Limb (tissue), 2 donors: ENCODE data around the gene STK33.
A peak's percentile ranks its signal among the peaks of the same experiment; 100 is the strongest.

Experiments used
- DNase-seq, 2 donors: peaks; one replicate each; pipeline ENCODE4 v3.0.0-alpha.2; 2016; ENCODE audit errors: extremely low spot score in 2 of 2

STK33 gene

DNA sequence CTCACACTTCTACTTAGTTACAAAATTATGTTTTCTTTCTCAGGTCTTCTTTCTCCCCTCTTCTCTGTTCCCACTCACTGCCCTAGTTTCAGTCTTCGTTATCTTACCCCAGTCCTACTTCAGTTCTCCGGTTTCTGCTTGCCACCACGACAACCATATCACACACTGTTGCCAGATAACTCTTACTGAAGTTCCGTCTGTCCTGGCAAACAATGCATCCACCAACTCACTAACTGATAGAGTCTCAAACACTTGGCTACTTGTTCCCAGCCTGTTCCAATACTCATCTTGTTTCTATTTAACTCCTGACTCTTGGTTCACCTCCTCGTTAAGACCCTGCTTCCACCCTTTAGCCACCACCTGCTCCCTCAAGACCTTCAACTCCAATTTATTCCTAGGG is 164.5 kb downstream of the STK33 start:
- no peak for DNase-seq

DNA sequence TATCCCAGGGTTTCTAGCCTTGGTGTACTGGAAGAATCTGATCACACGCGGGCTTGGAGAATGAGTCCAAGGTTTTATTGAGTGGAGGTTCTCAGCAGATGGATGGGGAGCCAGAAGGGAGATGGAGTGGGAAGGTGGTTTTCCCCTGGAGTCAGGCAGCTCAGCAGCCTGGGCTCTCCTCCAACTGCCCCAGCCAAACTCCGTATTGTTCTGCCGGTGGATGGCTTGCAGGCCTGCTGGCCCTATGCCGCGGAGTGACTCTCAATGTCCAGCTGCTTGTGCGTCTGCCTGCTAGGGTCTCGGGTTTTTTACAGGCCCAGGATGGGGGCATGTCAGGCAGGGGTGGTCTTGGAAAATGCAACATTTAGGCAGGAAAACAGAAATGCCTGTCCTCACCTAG is 168.0 kb downstream of the STK33 start:
- DNase-seq = no peak

DNA sequence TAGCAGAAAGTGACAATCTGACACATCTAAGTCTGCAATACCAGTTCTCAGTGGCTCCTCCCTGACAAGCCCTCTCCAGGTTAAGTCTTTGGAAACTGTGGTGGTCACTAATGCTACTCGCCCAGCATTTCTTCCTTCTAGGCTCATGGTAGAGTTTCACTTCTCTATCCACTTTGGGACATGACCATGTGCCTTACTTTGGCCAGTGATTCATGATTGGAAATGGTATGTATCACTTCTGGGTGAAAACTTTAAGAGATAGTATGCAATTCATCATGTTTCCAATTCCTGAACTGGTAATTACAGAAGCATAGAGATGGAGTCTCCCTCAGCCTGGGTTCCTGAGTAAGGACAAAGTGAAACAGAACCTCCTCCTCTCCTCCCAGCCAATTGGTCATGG is 178.8 kb downstream of the STK33 start:
- no peak for DNase-seq

DNA sequence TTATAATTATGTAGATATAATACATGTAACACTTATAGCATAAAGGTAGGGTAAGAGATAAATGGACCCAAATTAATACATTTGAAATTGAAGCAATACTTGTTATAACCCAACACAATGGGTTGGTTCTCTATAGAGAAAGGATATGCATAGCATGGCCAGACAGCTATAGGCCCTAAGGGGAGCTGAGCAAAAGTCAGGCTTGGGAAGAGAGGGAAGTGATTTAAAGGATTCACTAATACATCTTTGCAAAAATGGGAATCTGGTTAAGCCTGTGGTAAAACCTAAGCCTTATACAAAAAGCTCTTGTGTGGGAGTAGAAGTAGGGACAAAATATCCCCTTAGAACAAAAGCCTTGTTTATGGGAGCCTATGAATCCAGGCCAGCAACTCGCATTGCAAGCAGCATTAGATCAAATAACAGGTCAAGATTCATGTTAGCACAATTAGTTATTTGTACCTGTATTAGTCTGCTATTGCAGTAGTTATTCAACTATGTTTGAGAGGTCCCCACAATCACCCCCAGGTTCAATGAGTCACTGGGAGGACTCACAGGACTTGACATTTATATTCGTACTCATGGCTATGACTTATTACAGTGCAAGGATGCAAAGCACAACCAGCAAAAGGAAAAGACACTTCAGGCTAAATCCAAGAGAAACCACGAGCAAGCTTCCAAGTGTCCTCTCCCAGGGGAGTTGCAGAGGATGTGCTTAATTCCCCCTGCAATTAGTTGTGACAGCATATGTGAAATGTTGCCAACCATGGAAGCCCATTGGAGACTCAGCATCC is 185.7 kb downstream of the STK33 start:
- DNase-seq = no peak

DNA sequence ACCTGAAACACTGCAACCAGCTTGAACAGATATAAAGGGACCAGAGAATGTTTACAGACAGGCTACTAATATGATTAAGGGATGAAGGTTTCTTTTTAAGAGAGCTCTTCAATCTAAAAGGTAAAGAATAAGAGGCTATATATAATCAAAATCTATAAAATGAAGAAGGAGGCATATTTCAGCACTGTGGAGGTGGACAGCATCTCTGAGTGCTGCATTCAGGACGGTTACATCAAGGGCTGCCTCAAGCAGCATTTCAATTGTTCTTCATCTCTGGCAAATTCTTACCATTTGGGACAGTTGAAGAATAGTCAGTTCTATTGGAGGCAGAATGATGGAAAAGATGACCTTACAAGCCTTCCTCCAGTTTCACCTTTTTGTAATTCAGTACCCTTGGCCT is 190.7 kb downstream of the STK33 start:
- no peak for DNase-seq

DNA sequence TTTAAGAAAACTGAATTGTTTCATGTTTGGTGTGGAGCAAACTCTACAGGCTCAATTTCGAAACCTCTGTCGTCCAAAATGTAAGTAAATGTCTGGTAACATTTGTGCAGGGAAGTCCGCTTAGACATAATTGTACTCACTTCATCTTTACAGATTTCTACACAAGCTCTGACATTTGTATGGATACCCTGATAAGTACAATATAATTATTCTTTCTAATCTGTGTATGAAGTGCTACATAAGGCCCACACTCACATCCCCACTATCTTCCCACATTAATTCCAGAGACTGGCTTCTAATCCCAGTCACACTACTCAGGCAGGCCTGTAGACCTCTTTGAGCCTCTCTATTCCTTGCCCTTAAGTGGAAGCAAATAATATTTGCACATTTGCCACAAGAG is 201.1 kb downstream of the STK33 start:
- DNase-seq = no peak

DNA sequence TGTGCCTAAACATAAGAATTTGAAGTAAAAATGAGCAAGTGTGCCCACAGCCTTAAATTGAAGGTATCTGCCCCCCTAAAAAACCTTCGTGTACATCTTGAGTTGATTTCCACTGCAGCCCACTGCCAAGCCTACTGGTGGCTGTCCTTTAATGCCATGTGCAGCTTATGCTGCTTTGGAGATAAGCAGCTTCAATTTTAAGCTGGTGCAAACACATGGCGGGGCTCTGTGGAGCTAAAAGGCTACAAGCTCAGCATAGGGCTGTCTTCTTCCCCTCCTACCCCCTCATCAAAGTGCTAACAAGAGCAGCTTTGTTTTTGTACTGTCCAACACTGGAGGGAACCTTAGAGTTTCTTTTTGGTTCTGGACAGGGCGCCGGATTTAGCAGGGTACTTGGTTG is 201.9 kb downstream of the STK33 start:
- DNase-seq = no peak

DNA sequence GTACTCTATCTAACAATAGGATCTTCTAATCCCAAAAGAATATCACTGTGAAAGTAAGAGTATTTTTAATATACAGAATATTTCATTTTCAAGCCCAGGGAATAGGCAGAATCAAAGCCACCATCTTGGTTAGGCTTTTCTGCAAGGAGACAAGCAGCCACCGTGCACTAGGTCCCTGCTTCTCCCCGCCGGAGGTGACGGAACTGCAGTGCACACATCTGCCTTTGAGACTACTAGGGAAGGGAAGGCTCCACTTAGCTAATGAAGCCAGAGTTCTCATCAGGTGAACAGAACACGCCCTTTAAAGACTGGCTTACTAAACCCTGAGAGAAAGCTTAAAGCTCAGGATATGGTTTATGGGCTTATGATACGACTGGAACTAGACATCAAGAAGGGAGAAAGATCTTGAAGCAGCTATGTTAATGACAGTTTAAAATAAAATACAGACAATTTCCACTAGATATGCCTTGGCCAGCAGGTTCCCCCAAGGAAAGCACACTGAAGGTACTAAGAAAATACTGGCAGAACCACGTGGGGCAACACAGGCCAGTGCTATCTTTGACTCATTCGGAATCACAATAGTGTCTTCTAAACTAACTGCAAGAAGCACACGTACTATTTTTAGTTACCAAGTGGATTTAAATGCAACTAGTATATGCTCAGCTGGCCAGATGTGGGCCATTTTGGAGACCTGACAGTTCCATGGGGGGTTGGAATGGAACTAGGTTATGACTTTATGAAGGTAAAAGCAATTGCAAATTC is 203.0 kb downstream of the STK33 start:
- no peak for DNase-seq

DNA sequence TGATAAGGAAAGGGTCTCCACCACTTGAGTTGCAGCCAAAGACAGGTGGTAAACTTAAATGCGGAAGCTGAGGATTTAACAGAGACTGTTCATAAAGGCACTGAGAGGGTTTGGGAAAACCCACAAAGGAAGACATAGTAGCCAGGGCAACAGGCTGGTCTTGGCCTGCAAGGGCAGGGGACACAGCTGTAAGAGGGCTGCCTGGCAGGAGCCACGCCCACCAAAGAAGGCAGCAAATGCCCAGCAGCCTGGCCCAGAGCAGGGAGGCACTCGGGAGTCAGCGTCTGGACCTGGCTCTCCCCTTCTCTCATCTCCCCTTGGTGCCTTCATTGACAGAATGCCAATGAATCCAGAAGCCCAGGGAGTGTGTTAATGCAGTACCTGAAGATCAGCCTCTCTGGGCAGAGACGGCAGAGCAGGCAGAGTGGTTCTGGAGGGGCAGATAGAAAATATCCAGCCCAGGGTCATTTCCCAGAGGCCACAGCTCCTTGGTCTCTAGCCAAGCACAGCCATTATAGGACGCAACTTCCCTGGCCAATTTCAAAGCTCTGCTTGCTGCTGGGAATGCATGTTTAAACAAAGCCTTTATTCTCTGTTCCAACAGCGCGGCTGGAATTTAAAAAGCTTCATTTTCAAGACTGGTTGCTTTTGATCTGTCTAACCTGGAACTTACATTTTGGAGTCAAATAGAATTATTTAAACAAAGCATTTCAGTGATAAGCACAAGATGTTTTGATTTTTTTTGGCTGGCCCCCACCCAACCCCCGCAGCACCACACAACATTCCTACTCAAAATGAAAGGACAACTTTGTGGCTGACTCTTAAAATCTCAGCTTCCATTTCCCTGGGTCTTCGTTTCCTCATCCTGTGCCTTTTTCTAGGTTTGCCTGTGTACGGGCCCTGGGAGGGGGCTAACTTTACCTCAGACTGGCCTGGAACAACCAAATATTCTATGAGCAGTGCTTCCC is 204.7 kb downstream of the STK33 start:
- DNase-seq = peak; percentile 36 to 53

DNA sequence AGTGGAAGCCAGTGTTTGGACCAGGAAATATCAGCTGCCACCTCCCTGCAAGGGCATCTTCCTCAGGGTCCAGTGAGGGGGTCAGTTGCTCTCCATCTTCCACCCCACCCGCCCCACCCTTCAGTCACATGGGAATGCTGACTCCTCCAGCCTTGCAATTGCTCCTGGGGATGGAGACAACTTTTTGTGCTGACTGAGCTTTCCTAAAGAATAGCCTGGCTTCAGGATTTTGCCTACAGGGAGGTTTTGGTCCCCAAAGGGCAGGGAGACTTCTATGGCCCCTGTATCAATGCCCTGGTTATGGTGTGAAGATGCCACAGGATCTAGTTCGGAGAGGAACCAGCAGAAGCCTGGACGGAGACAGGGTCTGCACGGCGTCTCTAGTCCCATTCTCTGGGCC is 206.3 kb downstream of the STK33 start:
- DNase-seq = no peak

DNA sequence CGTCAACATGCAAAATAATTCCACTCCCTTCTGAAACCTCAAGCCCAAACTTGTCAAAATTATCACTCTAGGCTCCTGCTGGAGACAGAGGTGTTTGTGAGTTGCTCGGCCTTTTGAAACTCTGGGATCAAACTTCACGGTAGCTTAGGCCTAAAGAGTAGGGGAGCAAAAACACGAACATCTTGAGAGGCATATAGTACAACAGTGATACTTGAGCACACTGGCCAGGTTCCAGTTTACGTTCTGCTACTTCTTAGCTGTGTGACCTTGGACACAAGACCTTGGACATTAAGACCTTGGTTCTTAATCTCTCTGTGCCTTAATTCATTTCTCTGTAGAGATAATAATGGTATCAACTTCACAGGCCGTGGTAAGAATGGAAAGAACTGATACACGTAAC is 206.9 kb downstream of the STK33 start:
- DNase-seq = no peak

DNA sequence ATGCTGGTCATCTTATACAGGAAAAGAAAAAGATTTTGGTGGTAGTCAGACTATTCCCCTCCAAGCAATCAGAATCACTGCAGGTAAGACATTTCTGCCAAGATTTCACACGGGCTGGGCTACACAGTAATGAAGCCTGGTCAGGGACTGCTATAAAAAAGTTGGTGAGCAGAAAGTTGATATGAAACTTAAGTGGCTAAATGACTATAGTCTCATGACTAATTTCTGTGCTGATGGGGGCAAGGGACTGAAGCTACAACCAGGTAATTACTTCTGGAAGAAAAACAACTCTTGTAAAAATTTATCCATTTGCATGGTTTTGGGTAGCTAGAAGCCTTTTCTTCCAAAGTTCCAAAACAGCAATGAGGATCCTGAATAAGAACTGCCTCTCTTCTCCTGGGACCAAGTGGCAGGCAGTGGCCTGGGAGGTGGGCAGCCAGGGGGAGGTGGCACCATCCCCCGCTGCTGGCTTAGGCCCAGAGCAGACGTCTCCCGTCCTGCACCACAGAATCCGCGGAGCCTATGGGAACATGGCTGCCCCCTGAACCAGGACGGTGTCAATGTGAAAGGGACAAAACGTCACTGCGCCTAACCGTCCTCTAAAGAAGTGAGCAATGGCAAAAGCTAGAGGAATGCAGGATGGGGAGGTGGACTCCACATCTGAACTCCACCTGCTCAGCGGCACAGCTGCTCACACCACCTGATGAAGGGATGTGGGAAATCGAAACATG is 207.7 kb downstream of the STK33 start:
- no peak for DNase-seq

DNA sequence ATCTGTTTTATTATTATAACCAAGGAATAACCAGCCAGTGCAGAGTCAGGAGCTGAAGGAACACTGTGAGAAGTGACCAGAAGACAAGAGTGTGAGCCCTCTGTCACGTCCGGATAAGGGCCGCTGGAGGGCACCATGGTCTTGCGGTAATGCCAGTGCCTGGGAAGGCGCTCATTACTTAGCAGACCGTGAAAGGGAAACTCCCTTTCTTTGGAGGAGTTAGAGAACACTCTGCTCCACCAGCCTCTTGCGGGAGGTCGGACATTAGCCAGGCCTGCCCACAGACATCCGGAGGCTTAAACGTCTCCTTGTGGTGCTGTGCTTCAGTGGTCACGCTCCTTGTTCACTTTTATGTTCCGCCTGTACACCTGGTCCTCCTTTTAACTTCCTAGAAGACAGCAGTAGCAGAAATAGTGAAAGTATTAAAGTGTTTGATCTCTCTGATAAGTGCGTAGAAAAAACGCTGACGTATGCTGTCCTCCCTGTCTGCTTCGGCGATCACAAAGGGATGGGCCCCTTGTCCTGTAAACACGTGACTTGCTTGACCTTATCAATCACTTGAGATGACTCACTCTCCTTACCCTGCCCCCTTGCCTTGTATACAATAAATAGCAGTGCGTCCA is 209.7 kb downstream of the STK33 start:
- DNase-seq = no peak

DNA sequence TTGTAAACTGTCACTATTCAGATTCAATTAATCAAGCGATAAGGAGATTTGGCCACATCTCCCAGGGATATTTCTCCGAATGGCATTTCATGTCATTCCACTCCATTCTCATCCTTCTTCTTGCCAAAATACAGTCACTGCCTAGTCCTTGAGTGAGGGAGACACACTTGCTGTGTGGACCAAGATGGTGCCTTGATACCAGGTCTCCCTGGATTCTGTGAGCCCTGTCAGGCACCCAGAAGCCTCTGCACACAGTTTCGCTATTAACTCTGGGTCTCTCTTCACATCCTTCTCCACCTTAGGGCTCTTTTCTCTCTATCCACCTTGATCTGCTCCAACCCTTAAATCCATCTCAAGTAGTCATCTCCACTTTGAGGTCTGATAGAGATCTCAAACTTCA is 210.4 kb downstream of the STK33 start:
- no peak for DNase-seq

DNA sequence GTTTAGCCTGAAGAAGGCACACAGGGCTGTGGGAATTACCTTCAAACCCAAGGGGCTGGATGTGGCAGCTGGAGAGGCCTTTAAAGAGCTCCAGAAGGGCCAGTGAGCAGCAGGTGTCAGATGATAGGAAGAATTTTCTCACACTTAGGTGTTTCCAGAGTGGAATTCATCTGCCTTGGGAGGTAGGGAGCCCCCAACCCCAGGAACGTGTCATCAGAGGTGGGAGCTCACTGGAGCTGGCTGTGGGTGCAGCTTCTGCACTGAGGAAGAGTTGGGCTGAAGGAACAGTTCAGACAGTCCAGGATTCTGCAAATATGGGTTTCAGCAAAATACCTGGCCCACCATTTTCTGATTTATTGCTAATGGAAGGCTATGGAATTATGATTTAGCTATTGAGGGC is 210.8 kb downstream of the STK33 start:
- DNase-seq = peak in 1 of 2 donors; percentile 11

DNA sequence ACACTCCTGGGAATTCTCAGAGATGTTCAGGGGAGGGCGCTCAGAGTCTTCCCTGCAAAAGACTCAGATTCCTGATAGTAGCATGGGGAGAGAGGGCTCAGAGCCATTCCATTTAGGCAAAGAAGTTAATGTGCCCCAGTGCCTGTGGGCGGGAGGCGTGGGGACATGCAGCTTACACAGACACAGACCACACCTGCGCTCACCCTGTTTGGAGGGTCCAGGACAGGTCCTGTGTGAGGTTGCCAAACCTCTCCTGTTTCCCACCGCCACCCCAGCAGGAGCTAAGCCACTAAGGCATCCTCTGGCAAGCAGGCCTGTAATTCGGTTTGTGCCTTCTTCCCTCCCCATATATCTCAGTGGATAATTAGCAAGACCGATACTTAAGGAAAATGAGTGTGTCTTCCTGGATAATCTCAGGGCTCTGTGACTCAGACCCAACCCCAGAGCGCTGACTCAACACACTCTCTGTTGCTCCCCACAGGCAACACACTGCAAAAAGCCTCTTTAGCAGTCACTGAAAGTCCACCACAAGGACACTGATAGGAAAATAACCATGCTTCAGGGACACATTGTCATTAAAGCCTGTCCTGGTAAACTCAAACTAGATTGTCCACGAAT is 211.5 kb downstream of the STK33 start:
- peak in 1 of 2 donors; percentile 12 for DNase-seq

DNA sequence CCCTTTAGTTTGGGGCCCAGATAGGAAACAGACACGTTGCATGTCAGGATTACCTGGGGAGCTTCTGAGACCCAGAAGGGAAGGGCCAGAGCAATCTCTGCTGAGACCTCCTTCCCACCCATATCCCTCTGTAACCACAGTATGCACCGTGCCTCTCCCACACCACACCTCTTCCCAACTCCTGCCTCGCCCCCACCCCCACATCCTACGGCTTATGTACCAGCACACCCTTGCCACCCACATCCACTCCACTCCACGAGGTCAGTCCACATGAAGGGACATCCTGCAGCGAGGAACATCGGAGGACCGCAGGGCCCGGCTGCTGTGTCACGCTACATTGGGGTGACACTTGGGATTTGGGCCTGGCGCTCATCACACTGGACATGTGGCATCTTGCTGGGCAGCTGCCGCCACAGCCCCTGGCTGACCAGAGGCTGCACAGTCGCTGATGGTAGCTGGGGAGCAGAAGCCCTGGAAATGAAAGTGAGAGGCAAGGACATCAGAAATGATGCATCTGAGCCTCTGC is 212.1 kb downstream of the STK33 start:
- peak in 1 of 2 donors; percentile 12 for DNase-seq

DNA sequence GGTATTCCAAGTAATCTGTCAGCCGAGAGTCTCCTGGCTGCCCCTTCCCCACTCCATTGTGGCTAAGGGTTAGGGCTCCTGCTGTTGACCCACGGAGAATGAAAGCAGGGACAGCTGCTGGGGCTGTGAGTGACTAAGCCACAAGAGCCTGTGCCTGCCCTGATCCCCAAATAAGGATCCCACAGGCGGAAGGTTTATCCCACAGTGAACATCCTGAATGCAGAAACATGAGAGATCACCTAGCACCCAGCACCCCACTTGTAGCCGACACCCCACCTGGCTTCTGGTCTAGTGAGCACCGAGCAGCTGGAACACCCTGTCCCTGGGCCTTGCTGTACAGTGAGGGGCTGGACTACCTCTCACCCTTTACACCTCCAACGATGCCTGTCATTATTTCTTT is 212.7 kb downstream of the STK33 start:
- peak in 1 of 2 donors; percentile 11 for DNase-seq

DNA sequence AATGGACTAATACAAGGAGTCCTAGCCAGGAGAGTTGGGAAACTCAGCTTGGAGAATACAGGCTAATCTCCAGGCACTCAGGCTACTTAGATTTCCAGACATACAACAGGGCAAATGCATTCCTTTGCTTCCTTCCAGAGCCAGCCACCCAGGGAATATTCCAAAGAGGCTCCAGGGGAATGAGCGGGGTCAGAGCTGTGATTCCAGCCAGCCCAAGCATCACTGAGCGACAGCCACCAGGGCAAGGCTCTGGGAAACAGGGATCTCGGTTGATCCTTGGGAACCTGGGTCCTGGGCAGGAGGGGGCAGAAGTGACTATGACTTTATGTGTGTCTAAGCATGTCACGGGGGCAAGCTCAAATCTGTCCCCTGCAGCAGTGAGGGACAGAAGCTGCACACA is 218.1 kb downstream of the STK33 start:
- peak in 1 of 2 donors; percentile 19 for DNase-seq

DNA sequence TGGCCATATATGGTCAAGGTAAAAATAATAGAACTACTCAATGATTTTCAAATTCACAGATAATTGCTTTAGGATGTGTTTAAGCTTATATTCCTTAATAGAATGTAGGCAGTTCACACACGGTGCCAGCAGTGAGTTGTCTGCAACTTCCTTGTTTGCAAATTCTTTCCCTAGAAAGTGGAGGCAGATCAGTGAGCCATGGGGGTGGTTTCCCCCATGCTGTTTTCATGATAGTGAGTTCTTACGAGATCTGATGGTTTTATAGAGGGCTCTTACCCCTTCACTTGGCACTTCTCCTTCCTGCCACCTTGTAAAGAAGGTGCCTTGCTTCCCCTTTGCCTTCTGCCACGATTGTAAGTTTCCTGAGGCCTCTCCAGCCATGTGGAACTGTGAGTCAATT is 218.6 kb downstream of the STK33 start:
- DNase-seq = no peak
